Occipital lobe (tissue), 2 donors: ENCODE data around the gene PNLDC1. TPM values are rescaled to one million over a fixed set of nuclear protein-coding genes. Genes with fewer than 3 reads are reported as not detected.

Source experiments
- DNase-seq: peaks from one replicate; lab custom pipeline; 2025; lab: John Stamatoyannopoulos, UW
- total RNA-seq: library from RNA; depleted of rRNA; stranded (reverse); fragments of >200 nt; gene quantifications from one replicate; pipeline ENCODE4 v1.2.3, GENCODE V29; 2014

The PNLDC1 gene
- total RNA-seq: not detected

- DNase-seq: no peak
Measured at GRCh38 chr6:159800141-159800865, at the start of gene PNLDC1. Gene PNLDC1, plus strand, starts transcription at chr6:159800276. Its CDS starts 32 bp downstream, at chr6:159800308.

GRCh38 chr6:159751448-159751847 lies 48.6 kb upstream of the PNLDC1 start:
- DNase-seq: no peak

GRCh38 chr6:159753081-159753872 lies 46.8 kb upstream of the PNLDC1 start:
- no peak for DNase-seq

GRCh38 chr6:159754401-159754800 lies 45.7 kb upstream of the PNLDC1 start:
- no peak for DNase-seq

- DNase-seq: peak; percentile 27
Measured at GRCh38 chr6:159754959-159755914, 44.8 kb upstream of the PNLDC1 start.

GRCh38 chr6:159756508-159756907 lies 43.6 kb upstream of the PNLDC1 start:
- DNase-seq: no peak

GRCh38 chr6:159758031-159759001 lies 41.8 kb upstream of the PNLDC1 start:
- DNase-seq: no peak

GRCh38 chr6:159759645-159760044 lies 40.4 kb upstream of the PNLDC1 start:
- no peak for DNase-seq

- no peak for DNase-seq
Measured at GRCh38 chr6:159760602-159761057, 39.4 kb upstream of the PNLDC1 start.

GRCh38 chr6:159761129-159761872 lies 38.8 kb upstream of the PNLDC1 start:
- no peak for DNase-seq

- peak; percentile 96 for DNase-seq
Measured at GRCh38 chr6:159761873-159762680, 38.0 kb upstream of the PNLDC1 start, which contains the start of gene ACAT2. Gene ACAT2, plus strand, starts transcription at chr6:159762045. Its CDS starts 43 bp downstream, at chr6:159762088.

GRCh38 chr6:159762681-159763293 lies 37.3 kb upstream of the PNLDC1 start:
- no peak for DNase-seq

- DNase-seq: no peak
Measured at GRCh38 chr6:159766906-159767305, 33.2 kb upstream of the PNLDC1 start.

GRCh38 chr6:159769470-159769869 lies 30.6 kb upstream of the PNLDC1 start:
- no peak for DNase-seq

- no peak for DNase-seq
Measured at GRCh38 chr6:159772196-159772595, 27.9 kb upstream of the PNLDC1 start.

- DNase-seq: no peak
Measured at GRCh38 chr6:159777240-159777904, 22.7 kb upstream of the PNLDC1 start.

GRCh38 chr6:159778131-159778530 lies 21.9 kb upstream of the PNLDC1 start:
- DNase-seq: no peak
